HepG2 (cell line): ENCODE measurements around the gene CUL4A.

Experiments used
- KAT7 ChIP-seq: IDR thresholded peaks from 2 replicates; pipeline ENCODE4 v1.6.1; 2018; ENCODE audit warnings: borderline replicate concordance, missing compliant biosample characterization
- KAT8 ChIP-seq: IDR thresholded peaks from 2 replicates; pipeline ENCODE4 v1.6.1; 2016; ENCODE audit warnings: missing genetic modification reagents, missing compliant biosample characterization
- MXI1 ChIP-seq: IDR thresholded peaks from 3 replicates; pipeline ENCODE4 v1.6.1; 2012; ENCODE audit warnings: low read depth, low read length, inconsistent platforms, borderline replicate concordance
- NFATC3 ChIP-seq: sonication (generic); formaldehyde crosslinking; IDR thresholded peaks from 2 replicates; pipeline ENCODE4 v1.5.1; 2020; ENCODE audit warnings: mild to moderate bottlenecking, missing genetic modification reagents
- PCBP1 ChIP-seq: fragments of 200-400 bp; formaldehyde crosslinking; IDR thresholded peaks from 2 replicates; pipeline ENCODE4 v1.6.1; 2017; ENCODE audit warnings: mild to moderate bottlenecking, low read depth, low read length, borderline replicate concordance
- POLR2A ChIP-seq, 2 experiments: IDR thresholded peaks; 2 replicates each; pipeline ENCODE4 v1.6.1; 2011; ENCODE audit warnings: low read depth in 2 of 2, low read length in 2 of 2, mild to moderate bottlenecking in 1 of 2, moderate library complexity in 1 of 2; ENCODE audit not compliant: insufficient read depth in 1 of 2
- ZNF777 ChIP-seq: sonication (generic); formaldehyde crosslinking; IDR thresholded peaks from 2 replicates; pipeline ENCODE4 v1.4.0; 2020; ENCODE audit warnings: missing genetic modification reagents
- TF ChIP-seq, protein P1 (sequence below): sonication (generic); formaldehyde crosslinking; IDR thresholded peaks from 2 replicates; pipeline ENCODE4 v1.4.0; 2020; ENCODE audit warnings: missing genetic modification reagents, borderline replicate concordance
- TF ChIP-seq, protein P2 (sequence below): sonication (generic); formaldehyde crosslinking; IDR thresholded peaks from 2 replicates; pipeline ENCODE4 v1.4.0; 2020; ENCODE audit warnings: missing genetic modification reagents, borderline replicate concordance
- TF ChIP-seq, protein P3 (sequence below): sonication (generic); formaldehyde crosslinking; IDR thresholded peaks from 2 replicates; pipeline ENCODE4 v1.4.0; 2020; ENCODE audit warnings: missing genetic modification reagents
- TF ChIP-seq, protein P4 (sequence below): sonication (generic); formaldehyde crosslinking; IDR thresholded peaks from 2 replicates; pipeline ENCODE4 v1.5.0; 2020; ENCODE audit warnings: mild to moderate bottlenecking, missing genetic modification reagents, moderate library complexity
- TF ChIP-seq, protein P5 (sequence below): sonication (generic); formaldehyde crosslinking; IDR thresholded peaks from 2 replicates; pipeline ENCODE4 v1.8.1; 2022; ENCODE audit warnings: low read depth, mild to moderate bottlenecking, missing genetic modification reagents
- TF ChIP-seq, protein P6 (sequence below): sonication (generic); formaldehyde crosslinking; IDR thresholded peaks from 2 replicates; pipeline ENCODE4 v1.4.0; 2020; ENCODE audit warnings: mild to moderate bottlenecking, missing genetic modification reagents

DNA sequence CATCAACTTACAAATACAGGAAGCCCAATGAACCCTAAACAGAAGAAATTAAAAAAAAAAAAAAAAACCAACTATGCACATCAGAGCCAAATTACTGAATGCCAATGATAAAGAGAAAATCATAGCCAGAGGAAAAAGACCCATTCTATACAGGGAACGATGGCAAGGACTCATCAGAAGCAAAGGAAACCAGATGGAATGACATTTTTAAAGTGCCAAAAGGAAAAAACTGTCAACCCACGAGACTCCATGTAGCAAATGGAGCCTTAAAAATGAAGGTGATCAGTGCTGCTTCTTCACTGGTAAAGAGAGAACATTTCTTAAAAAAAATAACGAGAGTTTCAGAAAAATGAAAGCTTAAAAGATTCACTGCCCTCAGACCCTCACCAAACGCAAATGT lies 19.2 kb upstream of the CUL4A start:
- TF ChIP-seq, protein P1, sequence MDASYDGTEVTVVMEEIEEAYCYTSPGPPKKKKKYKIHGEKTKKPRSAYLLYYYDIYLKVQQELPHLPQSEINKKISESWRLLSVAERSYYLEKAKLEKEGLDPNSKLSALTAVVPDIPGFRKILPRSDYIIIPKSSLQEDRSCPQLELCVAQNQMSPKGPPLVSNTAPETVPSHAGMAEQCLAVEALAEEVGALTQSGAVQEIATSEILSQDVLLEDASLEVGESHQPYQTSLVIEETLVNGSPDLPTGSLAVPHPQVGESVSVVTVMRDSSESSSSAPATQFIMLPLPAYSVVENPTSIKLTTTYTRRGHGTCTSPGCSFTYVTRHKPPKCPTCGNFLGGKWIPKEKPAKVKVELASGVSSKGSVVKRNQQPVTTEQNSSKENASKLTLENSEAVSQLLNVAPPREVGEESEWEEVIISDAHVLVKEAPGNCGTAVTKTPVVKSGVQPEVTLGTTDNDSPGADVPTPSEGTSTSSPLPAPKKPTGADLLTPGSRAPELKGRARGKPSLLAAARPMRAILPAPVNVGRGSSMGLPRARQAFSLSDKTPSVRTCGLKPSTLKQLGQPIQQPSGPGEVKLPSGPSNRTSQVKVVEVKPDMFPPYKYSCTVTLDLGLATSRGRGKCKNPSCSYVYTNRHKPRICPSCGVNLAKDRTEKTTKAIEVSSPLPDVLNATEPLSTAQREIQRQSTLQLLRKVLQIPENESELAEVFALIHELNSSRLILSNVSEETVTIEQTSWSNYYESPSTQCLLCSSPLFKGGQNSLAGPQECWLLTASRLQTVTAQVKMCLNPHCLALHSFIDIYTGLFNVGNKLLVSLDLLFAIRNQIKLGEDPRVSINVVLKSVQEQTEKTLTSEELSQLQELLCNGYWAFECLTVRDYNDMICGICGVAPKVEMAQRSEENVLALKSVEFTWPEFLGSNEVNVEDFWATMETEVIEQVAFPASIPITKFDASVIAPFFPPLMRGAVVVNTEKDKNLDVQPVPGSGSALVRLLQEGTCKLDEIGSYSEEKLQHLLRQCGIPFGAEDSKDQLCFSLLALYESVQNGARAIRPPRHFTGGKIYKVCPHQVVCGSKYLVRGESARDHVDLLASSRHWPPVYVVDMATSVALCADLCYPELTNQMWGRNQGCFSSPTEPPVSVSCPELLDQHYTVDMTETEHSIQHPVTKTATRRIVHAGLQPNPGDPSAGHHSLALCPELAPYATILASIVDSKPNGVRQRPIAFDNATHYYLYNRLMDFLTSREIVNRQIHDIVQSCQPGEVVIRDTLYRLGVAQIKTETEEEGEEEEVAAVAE (CRISPR knock-in tag), result no peak
- TF ChIP-seq NFATC3 (CRISPR knock-in tag) (no peak), MXI1 (no peak), POLR2A (IDR thresholded peaks at IDR 0.05; ENCODE audit: insufficient read depth in 1 of 2, low read depth in 2 of 2, low read length in 2 of 2) (no peak), ZNF777 (CRISPR knock-in tag) (no peak), KAT7 (CRISPR knock-in tag) (no peak), KAT8 (no peak), PCBP1 (no peak)
- TF ChIP-seq, protein P2, sequence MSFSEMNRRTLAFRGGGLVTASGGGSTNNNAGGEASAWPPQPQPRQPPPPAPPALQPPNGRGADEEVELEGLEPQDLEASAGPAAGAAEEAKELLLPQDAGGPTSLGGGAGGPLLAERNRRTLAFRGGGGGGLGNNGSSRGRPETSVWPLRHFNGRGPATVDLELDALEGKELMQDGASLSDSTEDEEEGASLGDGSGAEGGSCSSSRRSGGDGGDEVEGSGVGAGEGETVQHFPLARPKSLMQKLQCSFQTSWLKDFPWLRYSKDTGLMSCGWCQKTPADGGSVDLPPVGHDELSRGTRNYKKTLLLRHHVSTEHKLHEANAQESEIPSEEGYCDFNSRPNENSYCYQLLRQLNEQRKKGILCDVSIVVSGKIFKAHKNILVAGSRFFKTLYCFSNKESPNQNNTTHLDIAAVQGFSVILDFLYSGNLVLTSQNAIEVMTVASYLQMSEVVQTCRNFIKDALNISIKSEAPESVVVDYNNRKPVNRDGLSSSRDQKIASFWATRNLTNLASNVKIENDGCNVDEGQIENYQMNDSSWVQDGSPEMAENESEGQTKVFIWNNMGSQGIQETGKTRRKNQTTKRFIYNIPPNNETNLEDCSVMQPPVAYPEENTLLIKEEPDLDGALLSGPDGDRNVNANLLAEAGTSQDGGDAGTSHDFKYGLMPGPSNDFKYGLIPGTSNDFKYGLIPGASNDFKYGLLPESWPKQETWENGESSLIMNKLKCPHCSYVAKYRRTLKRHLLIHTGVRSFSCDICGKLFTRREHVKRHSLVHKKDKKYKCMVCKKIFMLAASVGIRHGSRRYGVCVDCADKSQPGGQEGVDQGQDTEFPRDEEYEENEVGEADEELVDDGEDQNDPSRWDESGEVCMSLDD (CRISPR knock-in tag), result no peak
- TF ChIP-seq, protein P3, sequence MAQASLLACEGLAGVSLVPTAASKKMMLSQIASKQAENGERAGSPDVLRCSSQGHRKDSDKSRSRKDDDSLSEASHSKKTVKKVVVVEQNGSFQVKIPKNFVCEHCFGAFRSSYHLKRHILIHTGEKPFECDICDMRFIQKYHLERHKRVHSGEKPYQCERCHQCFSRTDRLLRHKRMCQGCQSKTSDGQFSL, result no peak
- TF ChIP-seq, protein P4, sequence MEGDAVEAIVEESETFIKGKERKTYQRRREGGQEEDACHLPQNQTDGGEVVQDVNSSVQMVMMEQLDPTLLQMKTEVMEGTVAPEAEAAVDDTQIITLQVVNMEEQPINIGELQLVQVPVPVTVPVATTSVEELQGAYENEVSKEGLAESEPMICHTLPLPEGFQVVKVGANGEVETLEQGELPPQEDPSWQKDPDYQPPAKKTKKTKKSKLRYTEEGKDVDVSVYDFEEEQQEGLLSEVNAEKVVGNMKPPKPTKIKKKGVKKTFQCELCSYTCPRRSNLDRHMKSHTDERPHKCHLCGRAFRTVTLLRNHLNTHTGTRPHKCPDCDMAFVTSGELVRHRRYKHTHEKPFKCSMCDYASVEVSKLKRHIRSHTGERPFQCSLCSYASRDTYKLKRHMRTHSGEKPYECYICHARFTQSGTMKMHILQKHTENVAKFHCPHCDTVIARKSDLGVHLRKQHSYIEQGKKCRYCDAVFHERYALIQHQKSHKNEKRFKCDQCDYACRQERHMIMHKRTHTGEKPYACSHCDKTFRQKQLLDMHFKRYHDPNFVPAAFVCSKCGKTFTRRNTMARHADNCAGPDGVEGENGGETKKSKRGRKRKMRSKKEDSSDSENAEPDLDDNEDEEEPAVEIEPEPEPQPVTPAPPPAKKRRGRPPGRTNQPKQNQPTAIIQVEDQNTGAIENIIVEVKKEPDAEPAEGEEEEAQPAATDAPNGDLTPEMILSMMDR (CRISPR knock-in tag), result no peak
- TF ChIP-seq, protein P5, sequence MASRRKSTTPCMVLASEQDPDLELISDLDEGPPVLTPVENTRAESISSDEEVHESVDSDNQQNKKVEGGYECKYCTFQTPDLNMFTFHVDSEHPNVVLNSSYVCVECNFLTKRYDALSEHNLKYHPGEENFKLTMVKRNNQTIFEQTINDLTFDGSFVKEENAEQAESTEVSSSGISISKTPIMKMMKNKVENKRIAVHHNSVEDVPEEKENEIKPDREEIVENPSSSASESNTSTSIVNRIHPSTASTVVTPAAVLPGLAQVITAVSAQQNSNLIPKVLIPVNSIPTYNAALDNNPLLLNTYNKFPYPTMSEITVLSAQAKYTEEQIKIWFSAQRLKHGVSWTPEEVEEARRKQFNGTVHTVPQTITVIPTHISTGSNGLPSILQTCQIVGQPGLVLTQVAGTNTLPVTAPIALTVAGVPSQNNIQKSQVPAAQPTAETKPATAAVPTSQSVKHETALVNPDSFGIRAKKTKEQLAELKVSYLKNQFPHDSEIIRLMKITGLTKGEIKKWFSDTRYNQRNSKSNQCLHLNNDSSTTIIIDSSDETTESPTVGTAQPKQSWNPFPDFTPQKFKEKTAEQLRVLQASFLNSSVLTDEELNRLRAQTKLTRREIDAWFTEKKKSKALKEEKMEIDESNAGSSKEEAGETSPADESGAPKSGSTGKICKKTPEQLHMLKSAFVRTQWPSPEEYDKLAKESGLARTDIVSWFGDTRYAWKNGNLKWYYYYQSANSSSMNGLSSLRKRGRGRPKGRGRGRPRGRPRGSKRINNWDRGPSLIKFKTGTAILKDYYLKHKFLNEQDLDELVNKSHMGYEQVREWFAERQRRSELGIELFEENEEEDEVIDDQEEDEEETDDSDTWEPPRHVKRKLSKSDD, result no peak
- TF ChIP-seq, protein P6, sequence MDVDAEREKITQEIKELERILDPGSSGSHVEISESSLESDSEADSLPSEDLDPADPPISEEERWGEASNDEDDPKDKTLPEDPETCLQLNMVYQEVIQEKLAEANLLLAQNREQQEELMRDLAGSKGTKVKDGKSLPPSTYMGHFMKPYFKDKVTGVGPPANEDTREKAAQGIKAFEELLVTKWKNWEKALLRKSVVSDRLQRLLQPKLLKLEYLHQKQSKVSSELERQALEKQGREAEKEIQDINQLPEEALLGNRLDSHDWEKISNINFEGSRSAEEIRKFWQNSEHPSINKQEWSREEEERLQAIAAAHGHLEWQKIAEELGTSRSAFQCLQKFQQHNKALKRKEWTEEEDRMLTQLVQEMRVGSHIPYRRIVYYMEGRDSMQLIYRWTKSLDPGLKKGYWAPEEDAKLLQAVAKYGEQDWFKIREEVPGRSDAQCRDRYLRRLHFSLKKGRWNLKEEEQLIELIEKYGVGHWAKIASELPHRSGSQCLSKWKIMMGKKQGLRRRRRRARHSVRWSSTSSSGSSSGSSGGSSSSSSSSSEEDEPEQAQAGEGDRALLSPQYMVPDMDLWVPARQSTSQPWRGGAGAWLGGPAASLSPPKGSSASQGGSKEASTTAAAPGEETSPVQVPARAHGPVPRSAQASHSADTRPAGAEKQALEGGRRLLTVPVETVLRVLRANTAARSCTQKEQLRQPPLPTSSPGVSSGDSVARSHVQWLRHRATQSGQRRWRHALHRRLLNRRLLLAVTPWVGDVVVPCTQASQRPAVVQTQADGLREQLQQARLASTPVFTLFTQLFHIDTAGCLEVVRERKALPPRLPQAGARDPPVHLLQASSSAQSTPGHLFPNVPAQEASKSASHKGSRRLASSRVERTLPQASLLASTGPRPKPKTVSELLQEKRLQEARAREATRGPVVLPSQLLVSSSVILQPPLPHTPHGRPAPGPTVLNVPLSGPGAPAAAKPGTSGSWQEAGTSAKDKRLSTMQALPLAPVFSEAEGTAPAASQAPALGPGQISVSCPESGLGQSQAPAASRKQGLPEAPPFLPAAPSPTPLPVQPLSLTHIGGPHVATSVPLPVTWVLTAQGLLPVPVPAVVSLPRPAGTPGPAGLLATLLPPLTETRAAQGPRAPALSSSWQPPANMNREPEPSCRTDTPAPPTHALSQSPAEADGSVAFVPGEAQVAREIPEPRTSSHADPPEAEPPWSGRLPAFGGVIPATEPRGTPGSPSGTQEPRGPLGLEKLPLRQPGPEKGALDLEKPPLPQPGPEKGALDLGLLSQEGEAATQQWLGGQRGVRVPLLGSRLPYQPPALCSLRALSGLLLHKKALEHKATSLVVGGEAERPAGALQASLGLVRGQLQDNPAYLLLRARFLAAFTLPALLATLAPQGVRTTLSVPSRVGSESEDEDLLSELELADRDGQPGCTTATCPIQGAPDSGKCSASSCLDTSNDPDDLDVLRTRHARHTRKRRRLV (CRISPR knock-in tag), result no peak
